ENCODE data around the gene BANP.
A peak's percentile ranks its signal among the peaks of the same experiment; 100 is the strongest.
"Not testable (repeated sequence)": the region's sequence is repeated elsewhere in the genome, so short reads cannot be mapped to it uniquely, and the experiment has no call there.

The BANP gene

DNA sequence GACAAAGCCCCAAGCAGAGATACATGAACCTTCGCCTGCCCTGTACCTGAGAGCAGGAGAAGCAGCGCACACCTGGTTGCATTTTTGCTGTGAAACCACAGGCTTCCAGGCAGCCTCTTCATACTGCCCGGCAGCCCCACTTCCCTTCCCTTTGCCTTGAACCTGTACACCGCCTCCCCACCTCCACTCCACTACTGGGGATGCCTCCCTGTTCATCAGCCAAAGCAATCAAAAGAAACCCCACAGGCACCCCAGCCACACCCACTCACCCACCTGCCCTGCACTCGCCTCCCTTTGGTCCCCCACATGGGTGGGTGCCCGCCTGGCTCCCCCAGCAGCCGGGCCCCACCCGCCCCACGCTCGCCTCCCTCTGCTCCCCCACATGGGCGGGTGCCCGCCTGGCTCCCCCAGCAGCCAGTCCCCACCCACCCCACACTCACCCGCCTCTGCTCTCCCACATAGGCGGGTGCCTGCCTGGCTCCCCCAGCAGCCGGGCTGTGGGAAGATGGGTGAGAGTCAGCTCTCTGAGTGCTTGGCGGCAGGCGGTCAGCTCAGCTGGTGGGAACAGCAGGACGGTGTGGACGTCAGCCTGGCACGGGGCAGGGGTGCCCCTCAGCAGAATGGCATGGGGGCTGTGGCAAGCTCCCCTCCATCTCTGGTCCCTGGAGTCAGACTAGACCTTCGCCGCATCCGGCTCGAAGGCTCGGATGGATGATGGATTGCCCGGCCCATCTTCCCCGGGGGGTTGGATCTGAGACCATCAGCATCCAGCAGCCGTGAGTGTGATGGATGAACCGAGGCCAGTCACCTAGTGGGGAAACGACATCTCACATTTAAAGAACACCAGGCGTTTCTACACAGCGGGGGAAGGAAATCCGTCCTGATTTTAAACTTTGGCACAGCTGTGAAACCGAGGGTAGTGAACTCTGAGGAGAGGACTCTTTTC is 135.6 kb downstream of the BANP start:
- TF ChIP-seq, protein P1, sequence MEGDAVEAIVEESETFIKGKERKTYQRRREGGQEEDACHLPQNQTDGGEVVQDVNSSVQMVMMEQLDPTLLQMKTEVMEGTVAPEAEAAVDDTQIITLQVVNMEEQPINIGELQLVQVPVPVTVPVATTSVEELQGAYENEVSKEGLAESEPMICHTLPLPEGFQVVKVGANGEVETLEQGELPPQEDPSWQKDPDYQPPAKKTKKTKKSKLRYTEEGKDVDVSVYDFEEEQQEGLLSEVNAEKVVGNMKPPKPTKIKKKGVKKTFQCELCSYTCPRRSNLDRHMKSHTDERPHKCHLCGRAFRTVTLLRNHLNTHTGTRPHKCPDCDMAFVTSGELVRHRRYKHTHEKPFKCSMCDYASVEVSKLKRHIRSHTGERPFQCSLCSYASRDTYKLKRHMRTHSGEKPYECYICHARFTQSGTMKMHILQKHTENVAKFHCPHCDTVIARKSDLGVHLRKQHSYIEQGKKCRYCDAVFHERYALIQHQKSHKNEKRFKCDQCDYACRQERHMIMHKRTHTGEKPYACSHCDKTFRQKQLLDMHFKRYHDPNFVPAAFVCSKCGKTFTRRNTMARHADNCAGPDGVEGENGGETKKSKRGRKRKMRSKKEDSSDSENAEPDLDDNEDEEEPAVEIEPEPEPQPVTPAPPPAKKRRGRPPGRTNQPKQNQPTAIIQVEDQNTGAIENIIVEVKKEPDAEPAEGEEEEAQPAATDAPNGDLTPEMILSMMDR (IDR thresholded peaks at IDR 0.05; ENCODE audit: borderline replicate concordance, control extremely low read depth, extremely low read depth, insufficient read depth, missing control alignments) = no peak
- in situ Hi-C loops (cut with MboI; ENCODE audit: low sequenced_read_pairs, unreplicated experiment) = no loop called here
- DNase-seq (ENCODE audit: low spot score) = peak; percentile 30

DNA sequence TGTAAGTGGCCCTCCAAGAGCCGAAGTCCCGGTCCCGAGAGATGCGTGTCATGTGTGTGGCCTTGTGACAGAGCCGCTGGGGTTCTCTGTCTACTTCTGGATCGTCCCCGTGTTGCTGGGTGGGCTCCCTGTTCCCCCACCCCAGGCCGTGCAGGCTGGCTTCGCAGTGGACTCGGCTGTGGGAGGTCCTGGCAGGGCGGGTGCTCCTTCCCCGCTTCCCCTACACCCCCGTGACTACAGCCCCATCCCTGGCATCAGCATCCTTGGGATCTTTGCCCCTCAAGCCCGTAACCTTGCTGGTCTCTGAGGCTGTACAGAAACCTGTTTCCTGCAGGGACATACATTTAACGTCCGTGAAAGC is 136.3 kb downstream of the BANP start:
- peak; percentile 31 for DNase-seq (ENCODE audit: low spot score)
- in situ Hi-C loops (cut with MboI; ENCODE audit: low sequenced_read_pairs, unreplicated experiment) = no loop called here
- TF ChIP-seq, protein P1 (IDR thresholded peaks at IDR 0.05; ENCODE audit: borderline replicate concordance, control extremely low read depth, extremely low read depth, insufficient read depth, missing control alignments) = no peak

DNA sequence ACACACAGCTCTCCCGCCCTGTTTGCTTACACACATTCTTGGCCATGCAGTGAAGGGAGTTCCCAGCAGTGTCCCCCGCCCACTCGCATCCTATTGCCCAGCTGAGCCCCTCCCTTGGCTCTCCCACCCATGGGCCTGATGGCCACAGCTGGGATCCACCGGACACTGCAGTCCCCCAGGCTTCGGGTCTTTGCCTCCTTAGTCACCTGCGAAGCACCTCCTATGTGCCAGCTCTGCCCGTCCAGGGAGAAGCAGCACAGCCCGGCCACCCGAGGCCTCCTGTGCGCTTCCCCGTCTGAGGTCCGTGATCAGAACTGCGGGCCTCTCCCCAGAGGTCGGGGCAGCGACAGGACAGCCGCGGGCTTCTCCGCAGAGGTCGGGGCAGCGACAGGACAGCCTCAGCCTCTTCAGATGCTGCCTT is 136.9 kb downstream of the BANP start:
- in situ Hi-C loops (cut with MboI; ENCODE audit: low sequenced_read_pairs, unreplicated experiment) = no loop called here

DNA sequence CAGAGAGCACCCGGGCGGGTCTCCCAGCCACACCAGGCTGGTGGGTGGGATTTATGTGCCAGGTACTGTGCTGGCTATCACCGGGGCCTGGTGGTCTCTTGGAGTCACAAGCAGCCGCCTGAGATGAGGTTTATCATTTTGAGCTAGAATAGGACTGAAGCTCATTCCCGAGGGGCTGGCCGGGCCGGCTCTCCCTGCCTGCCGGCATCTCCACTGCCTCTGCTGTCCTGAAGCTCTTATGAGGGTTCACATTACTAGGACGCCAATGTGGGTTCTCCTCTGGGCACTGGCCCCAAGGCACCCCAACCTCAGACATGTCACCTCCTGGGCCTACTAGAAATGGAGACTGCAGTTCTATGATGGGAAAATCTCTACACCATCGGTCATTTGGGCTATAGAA is 137.4 kb downstream of the BANP start:
- in situ Hi-C loops (cut with MboI; ENCODE audit: low sequenced_read_pairs, unreplicated experiment); DNase-seq (ENCODE audit: low spot score): not testable (repeated sequence)

More for the DNA sequence above, 136.9 kb downstream of the BANP start:
- TF ChIP-seq, protein P1 (IDR thresholded peaks at IDR 0.05; ENCODE audit: borderline replicate concordance, control extremely low read depth, extremely low read depth, insufficient read depth, missing control alignments) = no peak
- no peak for DNase-seq (ENCODE audit: low spot score)

DNA sequence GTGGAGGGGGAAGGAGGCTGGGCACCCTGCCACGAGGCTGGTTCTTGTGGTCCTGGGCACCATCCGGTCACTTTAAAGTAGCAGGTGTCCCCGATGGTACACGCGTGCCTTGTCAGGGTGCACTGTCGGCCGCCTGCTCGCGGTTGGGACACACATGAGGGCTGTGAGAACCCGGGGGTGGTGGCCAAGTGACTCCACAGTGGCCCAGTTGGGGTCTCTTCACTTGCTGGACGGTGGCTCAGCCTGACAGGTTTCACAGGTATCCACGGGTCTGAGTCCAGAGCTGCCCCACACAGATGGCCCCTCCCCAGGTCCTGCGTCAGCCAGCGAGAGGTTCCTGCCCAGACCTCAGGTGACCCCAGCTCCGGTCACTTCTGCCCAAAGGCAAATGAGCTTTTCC is 137.8 kb downstream of the BANP start:
- in situ Hi-C loops (cut with MboI; ENCODE audit: low sequenced_read_pairs, unreplicated experiment); DNase-seq (ENCODE audit: low spot score): not testable (repeated sequence)

DNA sequence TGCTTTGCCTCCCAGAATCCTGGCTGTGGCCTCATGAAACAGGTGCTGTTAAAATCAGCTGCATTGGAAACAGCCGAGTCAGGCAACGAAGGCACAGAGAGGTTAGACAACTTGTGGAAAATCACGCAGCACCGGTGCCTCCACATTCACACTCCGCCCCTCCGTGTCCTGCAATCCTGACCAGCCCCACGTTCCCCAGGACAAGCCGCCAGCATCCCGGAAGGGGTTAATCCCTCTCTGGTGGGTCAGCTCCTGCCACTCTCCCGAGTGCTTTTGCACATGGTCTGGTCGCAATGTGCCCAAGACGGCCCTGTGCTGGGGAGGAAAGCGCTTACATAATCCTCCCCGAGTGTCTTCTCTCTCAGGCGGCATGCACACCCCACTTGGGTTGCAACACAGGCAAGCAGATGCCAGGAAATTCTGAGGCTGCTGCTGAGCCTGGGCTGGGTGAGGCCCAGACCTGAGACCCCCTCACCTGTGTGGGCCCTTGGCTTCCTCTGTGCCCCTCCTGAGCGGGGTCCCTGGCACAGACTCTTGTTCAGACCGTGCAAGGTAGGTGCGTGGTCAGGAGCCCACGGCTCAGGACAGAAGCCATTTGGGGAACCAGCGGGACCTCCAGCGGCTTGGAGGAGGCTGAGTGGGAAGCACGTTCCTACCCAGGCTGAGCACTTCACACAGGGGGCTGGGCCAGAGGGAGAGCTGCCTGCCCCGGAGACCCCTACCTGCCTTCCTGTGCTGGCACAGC is 138.6 kb downstream of the BANP start:
- DNase-seq (ENCODE audit: low spot score); in situ Hi-C loops (cut with MboI; ENCODE audit: low sequenced_read_pairs, unreplicated experiment): not testable (repeated sequence)

DNA sequence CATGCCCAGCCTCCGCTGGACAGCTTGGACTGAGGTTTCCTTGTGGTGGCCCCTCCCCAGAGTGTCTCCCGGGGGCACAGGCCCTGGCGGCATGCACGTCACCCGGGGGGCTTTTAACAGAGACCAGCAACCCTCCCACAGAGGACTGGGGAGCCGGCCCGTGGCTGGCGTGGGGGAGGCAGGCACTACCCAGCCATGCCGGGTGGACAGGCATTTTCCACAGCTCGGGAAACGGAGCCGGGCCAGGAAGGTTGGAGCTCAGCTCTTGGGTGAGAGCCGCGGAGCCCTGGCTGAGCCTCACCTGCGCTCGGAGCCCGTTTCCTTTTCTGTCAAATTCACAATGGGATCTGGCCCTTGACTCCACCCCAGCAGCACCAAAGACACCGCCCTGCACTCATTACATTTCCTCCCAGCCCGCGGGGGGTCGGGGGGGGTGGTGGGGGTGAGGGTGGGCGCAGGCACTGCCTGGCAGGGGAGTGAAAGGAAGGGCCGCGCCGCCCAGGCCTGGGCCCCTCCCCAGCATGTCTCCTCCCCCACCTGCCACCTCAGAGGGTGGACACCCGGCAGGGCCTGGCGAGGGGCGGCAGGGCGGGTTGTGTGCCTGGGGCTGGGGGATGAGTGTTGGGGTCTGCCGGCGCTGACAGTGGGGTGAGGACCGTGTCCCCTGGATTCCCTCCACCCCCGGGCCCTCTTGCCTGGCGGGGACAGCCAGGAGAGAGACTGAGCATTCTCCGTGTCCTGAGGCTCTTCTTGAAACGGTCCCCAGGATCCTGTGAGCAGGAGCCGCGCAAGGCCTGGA is 139.3 kb downstream of the BANP start:
- in situ Hi-C loops (cut with MboI; ENCODE audit: low sequenced_read_pairs, unreplicated experiment); DNase-seq (ENCODE audit: low spot score): not testable (repeated sequence)

DNA sequence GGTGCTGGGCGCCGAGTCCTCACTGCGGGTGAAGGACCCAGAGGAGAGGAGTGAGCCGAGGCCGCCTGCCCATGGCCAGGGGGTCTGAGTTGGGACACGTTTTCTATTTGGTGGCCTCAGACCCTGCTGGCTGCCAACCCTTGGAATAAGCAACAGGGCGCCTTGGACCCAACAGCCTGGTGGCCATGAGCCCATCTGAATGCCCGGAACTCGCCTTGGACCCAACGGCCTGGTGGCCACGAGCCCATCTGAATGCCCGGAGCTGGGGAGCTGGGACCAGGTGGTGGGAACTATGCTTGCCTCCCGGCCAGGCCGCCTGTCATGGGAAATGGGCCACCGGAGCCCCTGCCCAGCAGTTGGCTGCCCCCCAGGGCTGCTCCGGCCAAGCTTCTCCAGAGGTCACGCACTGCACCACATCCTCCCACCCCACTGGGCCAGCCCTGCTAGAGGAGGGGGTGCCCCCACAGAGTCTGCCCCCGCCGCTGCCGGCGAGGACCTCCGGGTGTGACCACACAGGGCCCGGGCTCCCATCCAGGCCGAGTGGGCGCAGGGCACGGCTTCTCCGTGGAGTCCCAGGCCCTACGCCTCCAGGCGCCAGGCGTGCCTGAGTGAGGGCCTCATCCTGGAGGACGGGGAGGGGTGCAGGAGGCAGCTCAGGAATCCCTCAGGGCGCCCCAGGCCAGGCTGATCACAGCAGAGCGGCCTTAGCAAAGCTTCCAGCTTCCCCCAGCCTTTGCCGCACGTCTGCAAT is 140.2 kb downstream of the BANP start:
- in situ Hi-C loops (cut with MboI; ENCODE audit: low sequenced_read_pairs, unreplicated experiment); DNase-seq (ENCODE audit: low spot score): not testable (repeated sequence)

DNA sequence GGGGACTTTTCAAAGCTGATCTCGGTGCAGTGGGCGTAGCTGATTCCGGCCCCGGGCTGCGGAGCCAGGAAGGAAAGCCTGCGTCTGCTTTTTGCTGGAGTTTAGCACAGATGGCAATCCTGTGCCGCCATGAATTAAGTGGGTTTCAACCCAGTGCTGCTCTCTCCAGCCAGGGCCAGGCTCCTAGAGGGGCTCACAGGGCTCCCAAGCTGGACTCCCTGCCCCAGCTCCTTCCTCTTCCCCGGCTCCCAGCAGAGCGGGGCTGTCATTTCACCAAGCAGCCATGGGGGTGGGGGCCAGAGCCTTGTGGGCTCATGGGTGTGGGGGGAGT is 140.7 kb downstream of the BANP start:
- in situ Hi-C loops (cut with MboI; ENCODE audit: low sequenced_read_pairs, unreplicated experiment); DNase-seq (ENCODE audit: low spot score): not testable (repeated sequence)

DNA sequence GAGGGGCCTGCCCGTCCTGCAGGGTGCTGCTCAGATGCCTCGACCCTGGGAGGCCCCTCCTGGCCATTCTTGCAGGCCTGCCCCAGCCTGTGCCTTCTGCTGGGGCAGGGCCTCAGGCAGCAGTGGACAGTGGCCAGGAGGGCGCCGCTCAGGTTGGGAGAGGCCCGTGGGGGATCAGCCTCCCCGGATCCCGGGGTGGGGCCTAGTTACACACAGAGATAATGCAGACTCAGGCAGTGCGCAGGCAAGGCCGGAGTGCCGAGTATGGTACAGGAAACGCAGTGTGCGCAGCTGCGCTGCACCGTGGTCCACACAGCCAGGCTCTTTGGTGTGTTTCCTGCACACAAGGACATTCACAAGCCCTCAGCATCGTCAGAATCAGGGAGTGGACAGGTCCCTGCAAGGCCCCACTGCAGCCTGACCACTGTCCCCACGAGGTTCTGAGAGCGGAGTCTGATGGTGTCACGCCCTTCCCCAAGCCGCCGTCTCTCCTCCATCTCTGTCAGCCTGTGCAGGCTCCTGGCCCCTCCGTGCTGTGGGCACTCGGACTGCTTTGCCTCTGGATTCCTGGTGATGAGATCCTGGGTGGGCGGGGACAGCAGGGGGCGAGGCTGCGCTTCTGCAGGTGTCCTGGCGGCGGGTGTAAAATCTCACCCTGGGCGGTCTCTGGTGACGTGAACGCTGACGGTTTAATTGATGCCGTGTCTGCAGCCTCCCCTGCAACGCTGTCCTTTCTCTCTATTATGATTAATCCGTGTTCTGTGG is 141.7 kb downstream of the BANP start:
- in situ Hi-C loops (cut with MboI; ENCODE audit: low sequenced_read_pairs, unreplicated experiment); DNase-seq (ENCODE audit: low spot score): not testable (repeated sequence)

DNA sequence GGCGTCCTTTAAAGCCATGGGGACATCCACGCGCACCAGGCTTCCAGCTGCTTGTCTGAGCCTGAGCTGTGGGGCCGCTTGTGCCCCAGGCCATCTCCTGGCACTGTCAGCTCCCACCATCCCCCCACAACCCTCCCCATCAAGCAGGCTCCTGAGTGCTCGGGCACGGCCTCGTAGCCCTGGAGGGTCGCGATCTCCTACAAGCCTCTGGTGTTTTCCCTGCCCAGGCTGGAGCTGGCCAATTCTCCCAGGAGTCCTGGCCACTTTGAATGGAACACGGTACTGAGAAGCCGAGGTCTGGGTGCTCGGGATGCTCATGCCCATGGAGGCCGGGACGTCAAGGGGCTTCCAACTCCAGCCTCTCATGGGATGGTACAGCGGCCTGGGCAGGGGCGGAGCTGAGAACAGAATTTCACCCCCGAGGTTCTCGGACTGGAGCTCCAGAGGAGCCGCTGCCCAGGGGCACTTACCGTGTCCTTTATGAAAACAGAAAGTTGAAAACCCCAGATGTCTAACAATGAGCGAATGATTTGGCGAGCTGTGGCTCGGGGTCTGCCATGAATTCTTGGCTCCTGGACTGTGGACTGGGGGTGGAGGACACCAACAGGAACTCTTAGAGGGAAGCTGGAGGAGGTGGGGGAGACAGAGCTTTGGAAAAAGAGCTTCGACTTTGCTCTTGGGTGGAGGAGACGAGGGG is 142.5 kb downstream of the BANP start:
- DNase-seq (ENCODE audit: low spot score); in situ Hi-C loops (cut with MboI; ENCODE audit: low sequenced_read_pairs, unreplicated experiment): not testable (repeated sequence)

DNA sequence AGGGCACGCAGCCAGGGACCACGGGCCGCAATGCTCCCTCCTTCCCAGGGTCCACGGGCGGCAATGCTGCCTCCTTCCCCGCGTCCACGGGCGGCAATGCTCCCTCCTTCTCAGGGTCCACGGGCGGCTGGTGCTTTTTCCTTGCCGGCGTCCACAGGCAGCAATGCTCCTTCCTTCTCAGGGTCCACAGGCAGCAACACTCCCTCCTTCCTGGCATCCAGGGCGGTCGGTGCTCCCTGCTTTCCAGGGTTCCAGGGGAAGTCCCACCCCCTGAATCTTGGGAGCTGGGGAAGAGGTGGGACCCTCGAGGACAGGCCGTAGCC is 143.0 kb downstream of the BANP start:
- DNase-seq (ENCODE audit: low spot score); in situ Hi-C loops (cut with MboI; ENCODE audit: low sequenced_read_pairs, unreplicated experiment): not testable (repeated sequence)
